ENCODE results near the gene VCL.

DNA sequence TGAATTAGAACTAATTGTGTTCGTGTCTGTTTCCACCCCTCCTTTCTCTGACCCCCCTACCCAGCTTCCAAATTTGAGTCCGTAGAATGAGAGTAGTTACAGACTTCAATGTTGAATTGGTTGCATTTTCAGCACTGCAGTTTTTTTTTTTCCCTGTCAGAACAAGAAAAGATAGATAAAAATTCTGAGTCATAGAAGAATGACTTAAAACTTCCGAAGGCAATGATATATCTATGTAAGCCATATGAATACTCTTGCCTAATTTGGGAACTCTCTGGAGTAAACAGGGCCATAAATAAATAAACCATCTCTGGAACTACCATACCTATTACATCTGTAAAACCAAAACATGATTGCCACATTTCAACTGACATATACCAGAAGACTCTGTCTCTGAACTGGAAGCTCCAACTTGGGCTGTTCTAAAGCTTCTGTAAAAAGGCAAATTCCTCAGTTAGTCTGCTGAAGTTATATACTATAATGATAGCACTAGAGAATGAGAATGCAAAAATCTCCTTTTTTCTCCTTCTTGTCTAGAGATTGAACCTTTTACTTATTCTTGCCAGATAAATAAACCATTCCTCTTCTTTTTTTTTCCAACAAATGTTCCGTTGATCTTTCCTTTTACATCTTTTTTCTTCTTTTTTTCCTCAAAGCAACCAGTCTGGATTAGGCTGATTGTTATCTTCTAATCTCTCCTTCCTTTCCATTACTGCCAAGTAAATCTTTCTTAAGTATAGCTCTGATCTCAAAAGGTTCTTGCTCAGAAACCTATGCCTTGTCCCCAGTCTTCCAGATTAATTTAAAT, 23.5 kb downstream of the VCL start:
- no peak for TF ChIP-seq CTCF (conservative IDR thresholded peaks at IDR 0.05; ENCODE audit: low read depth, low read length)
- no peak for TF ChIP-seq EZH2 (IDR thresholded peaks at IDR 0.05; ENCODE audit: low read length, unreplicated experiment)
